T-helper 9 cell (primary cell): Measurements from ENCODE around the gene TSPAN10.
"Not testable (repeated sequence)": the region's sequence is repeated elsewhere in the genome, so short reads cannot be mapped to it uniquely, and the experiment has no call there.

Experiments used
- DNase-seq: peaks from one replicate; pipeline ENCODE4 v3.0.0-alpha.2; 2020
- total RNA-seq, 2 donors: gene quantifications; one replicate each; lab custom pipeline; 2026; lab: John Stamatoyannopoulos, UW

TSPAN10 gene
- total RNA-seq: 0.24 to 0.42 reads per million in 2 donors

GRCh38 chr17:81636505-81637288 is at the start of gene TSPAN10, which contains the start of gene NPLOC4:
Gene TSPAN10, plus strand, starts transcription at chr17:81637196. Its CDS starts 5,217 bp downstream, at chr17:81642413.
Gene NPLOC4, minus strand, starts transcription at chr17:81637112. Its CDS starts 182 bp downstream, at chr17:81636930.
- peak; percentile 74 for DNase-seq

- DNase-seq: no peak
Observed at GRCh38 chr17:81589612-81590011, 47.4 kb upstream of the TSPAN10 start.

GRCh38 chr17:81590121-81590520 is 46.9 kb upstream of the TSPAN10 start:
- no peak for DNase-seq

- DNase-seq: no peak
Observed at GRCh38 chr17:81591971-81592370, 45.0 kb upstream of the TSPAN10 start.

GRCh38 chr17:81593105-81593871 is 43.7 kb upstream of the TSPAN10 start:
- no peak for DNase-seq

- no peak for DNase-seq
Observed at GRCh38 chr17:81599719-81600486, 37.1 kb upstream of the TSPAN10 start.

GRCh38 chr17:81601525-81602120 is 35.4 kb upstream of the TSPAN10 start:
- peak; percentile 10 for DNase-seq

GRCh38 chr17:81603846-81604610 is 33.0 kb upstream of the TSPAN10 start:
- DNase-seq: no peak

- no peak for DNase-seq
Observed at GRCh38 chr17:81607431-81607830, 29.6 kb upstream of the TSPAN10 start.

GRCh38 chr17:81608082-81608481 is 28.9 kb upstream of the TSPAN10 start:
- no peak for DNase-seq

- no peak for DNase-seq
Observed at GRCh38 chr17:81608605-81609004, 28.4 kb upstream of the TSPAN10 start.

- no peak for DNase-seq
Observed at GRCh38 chr17:81609541-81610311, 27.3 kb upstream of the TSPAN10 start.

- no peak for DNase-seq
Observed at GRCh38 chr17:81612172-81612970, 24.6 kb upstream of the TSPAN10 start.

GRCh38 chr17:81615401-81615930 is 21.5 kb upstream of the TSPAN10 start:
- no peak for DNase-seq

- no peak for DNase-seq
Observed at GRCh38 chr17:81616877-81617276, 20.1 kb upstream of the TSPAN10 start.

- DNase-seq: not testable (repeated sequence)
Observed at GRCh38 chr17:81618307-81618706, 18.7 kb upstream of the TSPAN10 start.

- no peak for DNase-seq
Observed at GRCh38 chr17:81621494-81622130, 15.4 kb upstream of the TSPAN10 start.

GRCh38 chr17:81630274-81630673 is 6.7 kb upstream of the TSPAN10 start:
- no peak for DNase-seq

- no peak for DNase-seq
Observed at GRCh38 chr17:81631482-81631881, 5.5 kb upstream of the TSPAN10 start.
